Neural progenitor cell (in vitro differentiated cells): Measurements from ENCODE around the gene ATP6V0C.

Experiments used
- EZH2 ChIP-seq: fragments of 200-600 bp; sonication (generic); IDR thresholded peaks from 2 replicates; pipeline ENCODE4 v1.6.1; 2017; ENCODE audit warnings: antibody characterized with exemption, mild to moderate bottlenecking, moderate library complexity
- EZH2phosphoT487 ChIP-seq: fragments of 200-600 bp; sonication (generic); IDR thresholded peaks from 2 replicates; pipeline ENCODE4 v1.6.1; 2017; ENCODE audit warnings: antibody characterized with exemption
- TF ChIP-seq, protein P1 (sequence below): fragments of 200-600 bp; sonication (generic); IDR thresholded peaks from 2 replicates; pipeline ENCODE4 v1.5.1; 2017; ENCODE audit warnings: antibody characterized with exemption, mild to moderate bottlenecking

DNA sequence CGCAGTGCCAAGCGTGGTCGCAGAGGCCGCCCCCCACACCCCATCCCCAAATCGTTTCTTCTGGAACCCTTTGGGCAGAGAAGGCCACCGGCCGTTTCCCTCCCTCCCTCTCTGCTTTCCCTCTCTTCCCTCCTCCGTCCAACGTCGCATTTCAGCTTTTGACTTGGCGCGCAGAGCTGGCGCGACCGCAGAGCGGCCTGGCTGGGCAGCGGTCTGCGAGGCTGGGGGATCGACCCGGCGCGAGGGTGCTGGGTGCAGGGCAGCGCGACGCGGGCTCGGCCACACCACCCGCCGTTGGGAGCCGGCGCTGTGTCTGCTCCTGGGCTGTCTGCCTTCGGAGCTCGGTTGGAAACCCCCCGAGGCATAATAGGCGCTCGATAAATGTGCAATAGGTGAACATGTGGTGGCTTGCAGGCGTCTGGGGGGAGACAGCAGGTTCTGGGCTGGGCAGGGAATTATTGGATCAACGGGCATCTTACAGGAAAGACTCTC is 45.5 kb upstream of the ATP6V0C start:
- TF ChIP-seq, protein P1, sequence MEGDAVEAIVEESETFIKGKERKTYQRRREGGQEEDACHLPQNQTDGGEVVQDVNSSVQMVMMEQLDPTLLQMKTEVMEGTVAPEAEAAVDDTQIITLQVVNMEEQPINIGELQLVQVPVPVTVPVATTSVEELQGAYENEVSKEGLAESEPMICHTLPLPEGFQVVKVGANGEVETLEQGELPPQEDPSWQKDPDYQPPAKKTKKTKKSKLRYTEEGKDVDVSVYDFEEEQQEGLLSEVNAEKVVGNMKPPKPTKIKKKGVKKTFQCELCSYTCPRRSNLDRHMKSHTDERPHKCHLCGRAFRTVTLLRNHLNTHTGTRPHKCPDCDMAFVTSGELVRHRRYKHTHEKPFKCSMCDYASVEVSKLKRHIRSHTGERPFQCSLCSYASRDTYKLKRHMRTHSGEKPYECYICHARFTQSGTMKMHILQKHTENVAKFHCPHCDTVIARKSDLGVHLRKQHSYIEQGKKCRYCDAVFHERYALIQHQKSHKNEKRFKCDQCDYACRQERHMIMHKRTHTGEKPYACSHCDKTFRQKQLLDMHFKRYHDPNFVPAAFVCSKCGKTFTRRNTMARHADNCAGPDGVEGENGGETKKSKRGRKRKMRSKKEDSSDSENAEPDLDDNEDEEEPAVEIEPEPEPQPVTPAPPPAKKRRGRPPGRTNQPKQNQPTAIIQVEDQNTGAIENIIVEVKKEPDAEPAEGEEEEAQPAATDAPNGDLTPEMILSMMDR = no peak
- no peak for TF ChIP-seq EZH2
- TF ChIP-seq EZH2phosphoT487 = no peak
